AG09309 (cell line): ENCODE data around the gene RPL10A.

Source experiments
- DNase-seq: peaks from one replicate; pipeline ENCODE4 v3.0.0-alpha.2; 2010; ENCODE audit warnings: low read depth
- H3K4me3 ChIP-seq: 2 replicates; pipeline ENCODE4 v1.5.1; 2011; ENCODE audit warnings: mild to moderate bottlenecking, low read depth, low read length, moderate library complexity; ENCODE audit not compliant: control insufficient read depth
- TF ChIP-seq, protein P1 (sequence below): IDR thresholded peaks from 2 replicates; pipeline ENCODE4 v1.5.1; 2011; ENCODE audit warnings: mild to moderate bottlenecking, low read depth, low read length, inconsistent platforms; ENCODE audit not compliant: insufficient read depth, control insufficient read depth; ENCODE audit errors: missing control alignments

The RPL10A gene

DNA sequence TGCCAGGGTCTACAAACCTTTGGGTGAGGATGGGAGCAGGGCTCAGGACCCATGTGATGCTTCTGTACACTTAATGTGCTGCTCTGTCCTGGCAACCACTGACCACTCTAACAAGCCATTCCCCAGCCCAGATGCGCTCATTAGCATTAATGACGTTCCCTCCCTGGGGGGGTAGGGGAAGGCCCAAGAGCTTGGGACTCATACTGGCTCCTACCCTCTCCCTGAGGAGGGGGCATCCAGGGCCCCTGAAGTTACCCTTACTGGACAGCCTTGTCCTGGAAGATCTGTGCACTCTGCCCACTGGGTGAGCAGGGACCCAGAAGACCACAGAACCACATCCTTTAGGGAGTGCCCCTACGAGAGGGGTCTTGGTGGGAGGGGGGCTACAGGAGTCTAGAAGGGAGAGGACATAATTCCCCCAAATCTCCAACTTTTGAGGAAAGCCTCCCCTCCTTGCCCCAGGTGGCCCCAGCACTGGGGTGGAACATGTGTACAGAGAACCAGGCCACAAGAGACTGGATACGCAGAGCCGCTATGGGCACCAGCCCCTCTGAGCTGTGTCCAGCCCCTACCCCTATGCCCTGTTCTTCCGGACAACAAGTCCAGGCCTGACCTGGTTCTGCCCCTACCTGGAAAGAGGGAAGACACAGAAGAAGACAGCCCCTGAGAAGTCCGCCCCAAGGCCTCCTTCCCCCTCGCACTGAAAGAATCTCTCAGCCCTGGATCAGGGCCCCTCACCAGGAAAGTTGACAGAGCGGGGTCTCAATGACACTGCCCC, 27.2 kb downstream of the RPL10A start:
- TF ChIP-seq, protein P1, sequence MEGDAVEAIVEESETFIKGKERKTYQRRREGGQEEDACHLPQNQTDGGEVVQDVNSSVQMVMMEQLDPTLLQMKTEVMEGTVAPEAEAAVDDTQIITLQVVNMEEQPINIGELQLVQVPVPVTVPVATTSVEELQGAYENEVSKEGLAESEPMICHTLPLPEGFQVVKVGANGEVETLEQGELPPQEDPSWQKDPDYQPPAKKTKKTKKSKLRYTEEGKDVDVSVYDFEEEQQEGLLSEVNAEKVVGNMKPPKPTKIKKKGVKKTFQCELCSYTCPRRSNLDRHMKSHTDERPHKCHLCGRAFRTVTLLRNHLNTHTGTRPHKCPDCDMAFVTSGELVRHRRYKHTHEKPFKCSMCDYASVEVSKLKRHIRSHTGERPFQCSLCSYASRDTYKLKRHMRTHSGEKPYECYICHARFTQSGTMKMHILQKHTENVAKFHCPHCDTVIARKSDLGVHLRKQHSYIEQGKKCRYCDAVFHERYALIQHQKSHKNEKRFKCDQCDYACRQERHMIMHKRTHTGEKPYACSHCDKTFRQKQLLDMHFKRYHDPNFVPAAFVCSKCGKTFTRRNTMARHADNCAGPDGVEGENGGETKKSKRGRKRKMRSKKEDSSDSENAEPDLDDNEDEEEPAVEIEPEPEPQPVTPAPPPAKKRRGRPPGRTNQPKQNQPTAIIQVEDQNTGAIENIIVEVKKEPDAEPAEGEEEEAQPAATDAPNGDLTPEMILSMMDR, result no peak
- H3K4me3 ChIP-seq, result peak overlapping the region; percentile 74
- no peak for DNase-seq

DNA sequence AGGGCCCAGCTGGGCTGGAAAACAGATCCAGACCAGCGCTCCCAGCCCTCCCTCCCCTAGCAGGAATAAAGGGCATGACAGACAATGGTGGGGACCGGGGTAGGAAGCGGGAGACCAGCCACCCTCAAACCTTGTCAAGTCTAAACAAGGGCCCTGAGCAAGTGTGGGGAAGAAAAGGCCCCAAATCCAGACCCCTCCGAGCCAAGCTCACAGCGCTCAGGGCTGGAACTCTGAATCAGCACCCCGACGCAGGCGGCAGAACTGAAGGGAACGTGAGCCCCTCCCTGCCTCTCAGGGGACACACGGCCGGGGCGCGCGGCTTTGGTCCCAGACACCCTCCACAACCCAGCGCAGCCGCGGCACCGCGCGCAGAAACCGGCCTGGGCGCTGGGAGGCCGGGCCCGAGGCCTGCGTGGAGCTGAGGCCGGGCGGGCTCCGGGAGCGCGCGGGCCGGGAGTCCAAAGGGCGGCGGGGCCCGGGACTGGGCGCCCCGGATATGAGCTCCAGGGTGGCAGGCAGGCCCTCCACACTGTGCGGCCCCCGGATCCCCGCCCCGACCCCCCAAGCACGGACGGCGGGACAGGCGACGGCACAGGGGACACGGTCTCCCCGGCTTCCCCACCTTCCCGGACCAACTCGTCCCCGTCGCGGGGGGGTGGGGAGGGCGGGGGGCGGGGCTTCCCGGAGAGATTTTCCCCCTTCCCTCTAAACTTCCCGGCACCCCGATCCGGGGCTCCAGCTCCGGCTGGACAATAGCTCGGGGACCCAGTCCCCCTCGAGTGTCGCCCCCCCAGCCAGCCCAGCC, 28.0 kb downstream of the RPL10A start:
- no peak for DNase-seq
- peak overlapping the region; percentile 74 for H3K4me3 ChIP-seq
- TF ChIP-seq, protein P1, result no peak

DNA sequence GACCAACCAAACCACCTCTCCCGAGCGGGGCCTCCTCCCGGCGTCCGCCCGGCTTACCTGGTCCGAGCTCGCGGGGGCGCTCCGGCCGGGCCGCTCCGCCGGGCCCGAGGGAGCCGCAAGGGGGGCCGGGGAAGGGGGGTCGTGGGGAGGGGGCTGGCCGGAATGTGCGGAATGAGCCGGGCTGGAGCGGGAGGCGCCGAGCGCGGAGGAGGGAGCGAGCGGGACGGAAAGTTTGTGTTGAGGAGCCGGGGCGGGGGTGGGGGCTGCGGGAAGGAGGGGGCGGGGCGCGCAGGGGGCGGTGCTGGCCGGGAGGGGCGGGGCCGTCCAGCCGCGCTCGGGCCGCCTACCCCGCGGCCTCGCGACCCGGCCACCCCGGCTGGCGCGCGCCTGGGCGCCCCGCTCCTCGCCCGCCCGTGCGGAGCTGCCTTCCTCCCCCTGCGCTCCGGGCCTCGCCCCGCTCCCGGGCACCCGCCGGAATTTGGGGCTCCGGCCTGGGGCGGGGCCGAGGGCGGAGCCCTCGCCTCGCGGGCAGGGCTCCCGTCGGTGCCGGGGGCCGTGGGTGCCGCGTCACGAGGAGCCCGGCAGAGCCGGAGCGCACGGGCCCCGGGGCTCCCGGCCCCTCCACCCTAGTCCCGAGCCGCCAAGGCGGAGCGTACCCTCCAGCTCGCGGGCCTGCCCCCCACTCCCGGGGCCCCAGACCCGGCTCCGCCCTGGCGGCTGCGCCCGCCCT, 28.8 kb downstream of the RPL10A start, which contains the start of gene TEAD3:
TEAD3 (minus strand) TSS at position 239 of the 730 bp plus-strand sequence.
- TF ChIP-seq, protein P1, result peak; percentile 18
- DNase-seq, result no peak
- peak within 1 kb of the TSS; percentile 74 for H3K4me3 ChIP-seq

DNA sequence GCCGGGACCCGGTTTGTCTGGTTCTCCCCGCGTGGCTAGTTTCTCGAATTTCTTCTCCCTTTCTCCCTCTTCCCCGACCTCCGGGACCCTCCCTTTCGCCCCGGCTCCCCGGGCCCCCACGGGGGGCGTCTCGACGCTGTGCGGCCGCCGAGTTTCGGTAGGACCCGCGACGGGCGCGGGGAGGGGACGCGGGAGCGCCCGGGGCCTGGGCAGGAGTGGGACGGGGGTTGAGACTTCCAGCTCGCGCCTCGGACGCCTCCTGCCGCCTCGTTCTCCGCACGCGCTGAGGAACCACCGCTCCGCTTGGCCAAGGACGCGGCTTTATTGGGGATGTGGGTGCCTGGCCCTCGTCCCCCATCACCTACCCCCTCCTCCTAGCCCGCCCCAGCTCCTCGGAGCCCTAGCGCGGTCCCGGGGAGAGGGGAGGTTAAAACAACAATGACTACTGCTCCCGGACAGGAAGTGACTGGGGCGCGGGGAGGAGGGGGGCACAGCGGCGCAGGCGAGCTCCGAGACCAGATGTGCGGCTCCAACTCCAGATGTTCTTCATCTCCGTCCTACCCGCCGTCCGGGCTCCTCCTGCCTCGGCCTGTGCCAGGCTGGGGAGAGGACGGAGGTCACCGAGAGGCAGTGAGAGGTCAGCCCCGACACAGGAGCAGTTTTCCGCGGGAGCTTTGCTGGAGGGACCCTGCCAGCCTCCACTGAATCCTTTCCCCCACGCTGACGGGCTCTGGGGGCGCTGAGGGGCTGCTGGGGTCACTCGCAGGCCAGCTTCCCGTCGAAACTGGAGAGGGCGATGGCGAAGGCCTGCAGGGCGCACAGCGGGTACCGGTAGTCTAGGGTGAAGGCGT, 29.6 kb downstream of the RPL10A start:
- peak; percentile 24 for DNase-seq
- TF ChIP-seq, protein P1, result no peak
- H3K4me3 ChIP-seq, result peak overlapping the region; percentile 74

DNA sequence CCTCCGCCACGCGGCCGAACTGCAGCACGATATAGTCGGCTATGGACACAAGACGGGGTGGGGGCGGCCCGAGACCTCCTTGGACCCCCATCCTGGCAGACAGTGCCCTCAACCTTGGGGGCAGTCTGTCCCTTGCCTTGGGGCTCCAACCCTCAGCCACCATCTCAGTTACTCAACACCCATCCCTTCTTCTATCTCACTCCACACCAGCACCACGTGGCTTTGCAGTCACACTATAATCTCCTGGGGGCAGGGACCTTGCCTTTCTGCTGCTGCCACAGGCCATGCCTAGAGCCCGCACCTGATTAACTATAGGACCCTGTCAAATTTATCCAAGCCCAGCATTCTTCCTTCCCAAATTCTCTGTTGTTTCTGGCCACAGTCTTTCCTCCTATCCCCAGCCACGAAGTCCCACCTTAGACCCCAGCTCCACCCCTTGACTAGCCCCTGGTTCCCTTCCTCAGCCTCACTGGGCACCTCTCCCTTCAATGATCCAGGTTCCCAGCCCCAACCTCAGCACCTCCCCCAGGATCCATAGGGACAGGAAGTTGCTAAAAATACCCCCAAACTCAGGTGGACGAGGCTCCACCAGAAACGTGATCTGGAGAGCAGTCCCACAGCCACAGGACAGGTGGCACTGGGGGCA, 30.3 kb downstream of the RPL10A start:
- no peak for DNase-seq
- TF ChIP-seq, protein P1, result no peak
- peak overlapping the region; percentile 74 for H3K4me3 ChIP-seq
